ACHN (cell line): ENCODE data around the gene CCDC50.

Experiments
- DNase-seq: peaks from one replicate; pipeline ENCODE4 v3.0.0-alpha.2; 2015
- in situ Hi-C: cut with HindIII; loops from 2 replicates; pipeline ENCODE4 v1.10.0; 2017; ENCODE audit warnings: low sequenced_read_pairs, low pct_ligation_motif_present, low pct_unique_long_range_greater_than_20kb

CCDC50 gene

DNA sequence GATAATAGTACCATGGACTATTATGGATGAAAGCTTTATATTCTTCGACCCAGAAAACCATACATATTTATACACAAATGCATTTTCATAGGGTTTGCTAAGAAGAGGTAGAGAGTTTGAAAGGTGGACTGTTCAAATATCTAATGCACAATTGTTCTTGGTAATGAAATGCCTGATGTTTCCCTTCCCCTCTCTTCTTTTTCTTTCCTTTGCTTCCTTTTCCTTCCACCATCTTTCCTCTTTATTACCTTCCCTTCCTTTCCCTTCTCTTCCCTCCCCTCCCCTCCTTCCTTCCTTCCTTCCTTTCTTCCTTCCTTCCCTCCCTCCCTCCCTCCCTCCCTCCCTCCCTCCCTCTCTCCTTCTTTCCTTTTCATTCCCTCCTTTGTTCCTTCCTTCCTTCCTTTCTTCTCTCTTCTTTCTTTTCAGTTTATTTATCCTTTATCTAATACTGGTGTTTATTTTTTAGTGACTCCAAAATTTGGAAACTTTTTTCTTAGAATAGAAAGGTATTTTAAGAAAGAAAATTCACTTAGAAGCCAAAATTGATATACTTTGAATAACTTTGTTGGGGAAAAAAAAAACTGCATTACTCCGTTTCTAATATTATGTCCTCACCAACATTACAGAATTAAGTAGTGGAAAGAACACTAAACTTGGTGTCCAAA, 109.1 kb downstream of the CCDC50 start:
- in situ Hi-C loops, result no loop called here
- no peak for DNase-seq

DNA sequence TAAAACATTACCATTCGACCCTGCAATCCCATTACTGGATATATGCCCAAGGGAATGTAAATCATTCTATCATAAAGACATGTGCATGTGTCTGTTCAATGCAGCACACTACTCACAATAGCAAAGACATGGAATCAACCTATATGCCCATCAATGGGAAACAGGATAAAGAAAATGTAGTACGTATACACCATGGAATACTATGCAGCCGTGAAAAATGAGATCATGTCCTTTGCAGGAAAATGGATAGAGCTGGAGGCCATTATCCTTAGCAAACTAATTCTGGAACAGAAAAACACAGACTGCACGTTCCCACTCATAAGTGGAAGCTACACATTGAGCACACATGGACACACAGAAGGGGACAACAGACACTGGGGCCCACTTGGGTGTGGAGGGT, 111.3 kb downstream of the CCDC50 start:
- no peak for DNase-seq
- in situ Hi-C loops, result no loop called here

DNA sequence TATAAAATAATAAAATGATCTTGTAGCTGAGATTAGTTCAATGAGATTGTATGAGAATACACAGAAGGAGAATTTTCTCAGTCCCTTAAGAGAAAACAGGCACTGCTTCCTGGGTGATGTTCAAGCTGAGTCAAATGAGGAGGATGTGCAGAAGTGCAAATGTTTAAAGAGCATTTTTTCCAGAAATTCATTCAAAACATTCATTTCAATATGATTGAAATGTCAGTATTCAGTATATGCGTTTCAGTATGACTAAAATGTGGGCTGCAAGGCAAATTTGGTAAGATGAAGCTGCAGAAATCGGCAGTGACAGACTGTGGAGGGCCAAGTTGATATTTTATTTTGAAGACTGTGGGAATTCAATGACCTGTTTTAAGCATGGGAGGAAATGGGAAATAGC, 112.5 kb downstream of the CCDC50 start:
- DNase-seq, result no peak
- in situ Hi-C loops, result no loop called here

DNA sequence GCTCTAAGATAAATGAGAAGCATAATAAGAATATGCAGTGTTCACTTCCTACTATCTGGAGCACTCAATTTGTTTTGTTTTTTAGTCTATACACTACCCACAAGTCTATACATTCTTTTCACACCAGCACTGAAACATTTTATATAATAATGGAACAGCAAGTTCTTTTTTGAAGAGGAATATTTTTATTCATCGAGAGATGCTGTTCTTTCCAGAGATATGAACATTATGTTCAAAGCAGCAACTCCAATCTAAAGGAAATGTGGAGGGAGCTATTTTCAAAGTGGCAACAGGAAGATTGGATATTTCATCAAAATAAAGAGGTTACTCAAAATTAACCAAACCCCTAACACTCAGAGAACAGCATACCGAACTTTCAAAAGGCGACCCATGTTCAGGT, 115.4 kb downstream of the CCDC50 start:
- in situ Hi-C loops, result no loop called here
- DNase-seq, result no peak
